Liver (tissue), 9 donors: ENCODE data around the gene MAOB. TPM values are rescaled to one million over a fixed set of nuclear protein-coding genes. Genes with fewer than 3 reads are reported as not detected.

Experiments
- DNase-seq: peaks from one replicate; pipeline ENCODE4 v3.0.0-alpha.2; 2017; ENCODE audit warnings: low spot score
- H3K27ac ChIP-seq, 2 donors: one replicate each; pipeline ENCODE4 v1.7.0; 2013; ENCODE audit warnings: inconsistent platforms in 2 of 2, low read length in 2 of 2, control low read depth in 1 of 2, low read depth in 1 of 2, mild to moderate bottlenecking in 1 of 2
- H3K27me3 ChIP-seq, 4 donors: one replicate each; pipeline versions ENCODE4 v1.6.1 to v1.7.0; 2013; ENCODE audit warnings: low read length in 3 of 4, inconsistent platforms in 1 of 4, mild to moderate bottlenecking in 1 of 4, moderate library complexity in 1 of 4; ENCODE audit not compliant: control insufficient read depth in 4 of 4, insufficient read depth in 4 of 4
- H3K36me3 ChIP-seq, 4 donors: one replicate each; pipeline versions ENCODE4 v1.6.1 to v1.7.0; 2013; ENCODE audit warnings: low read length in 3 of 4, mild to moderate bottlenecking in 3 of 4, low read depth in 1 of 4, moderate library complexity in 1 of 4; ENCODE audit not compliant: control insufficient read depth in 4 of 4, insufficient read depth in 3 of 4
- H3K4me1 ChIP-seq, 4 donors: one replicate each; pipeline versions ENCODE4 v1.6.1 to v1.7.0; 2013; ENCODE audit warnings: low read length in 3 of 4, mild to moderate bottlenecking in 3 of 4, moderate library complexity in 1 of 4; ENCODE audit not compliant: control insufficient read depth in 4 of 4, insufficient read depth in 4 of 4
- H3K4me3 ChIP-seq, 3 donors: one replicate each; pipeline versions ENCODE4 v1.6.1 to v1.7.0; 2013; ENCODE audit warnings: low read length in 3 of 3, control low read depth in 1 of 3, low read depth in 1 of 3, mild to moderate bottlenecking in 1 of 3
- H3K9ac ChIP-seq, 2 donors: one replicate each; pipeline ENCODE4 v1.7.0; 2013; ENCODE audit warnings: low read length in 2 of 2, mild to moderate bottlenecking in 2 of 2, moderate library complexity in 2 of 2, control low read depth in 1 of 2, low read depth in 1 of 2
- H3K9me3 ChIP-seq, 4 donors: one replicate each; pipeline versions ENCODE4 v1.6.1 to v1.7.0; 2013; ENCODE audit warnings: low read length in 3 of 4; ENCODE audit not compliant: control insufficient read depth in 4 of 4
- ATF3 ChIP-seq: IDR thresholded peaks from 2 replicates; pipeline ENCODE4 v1.6.1; 2016; ENCODE audit warnings: antibody characterized with exemption
- EGR1 ChIP-seq, 2 donors: IDR thresholded peaks; 2 replicates each; pipeline ENCODE4 v1.6.1; 2016 to 2018; ENCODE audit warnings: antibody characterized with exemption in 2 of 2, low read depth in 2 of 2
- FOXA1 ChIP-seq: IDR thresholded peaks from 2 replicates; pipeline ENCODE4 v1.6.1; 2016; ENCODE audit warnings: antibody characterized with exemption
- FOXA2 ChIP-seq: IDR thresholded peaks from 2 replicates; pipeline ENCODE4 v1.6.1; 2016; ENCODE audit warnings: antibody characterized with exemption
- GABPA ChIP-seq, 2 donors: IDR thresholded peaks in 1 of 2; conservative IDR thresholded peaks in 1 of 2; 2 replicates each; pipeline ENCODE4 v1.6.1; 2016; ENCODE audit warnings: antibody characterized with exemption in 2 of 2, mild to moderate bottlenecking in 1 of 2, moderate library complexity in 1 of 2
- HNF4A ChIP-seq, 2 donors: conservative IDR thresholded peaks; 2 replicates each; pipeline ENCODE4 v1.6.1; 2016; ENCODE audit warnings: antibody characterized with exemption in 2 of 2, mild to moderate bottlenecking in 2 of 2
- HNF4G ChIP-seq: IDR thresholded peaks from 2 replicates; pipeline ENCODE4 v1.6.1; 2016; ENCODE audit warnings: antibody characterized with exemption
- JUND ChIP-seq, 2 donors: IDR thresholded peaks; 2 replicates each; pipeline ENCODE4 v1.6.1; 2016; ENCODE audit warnings: antibody characterized with exemption in 2 of 2
- MAX ChIP-seq: IDR thresholded peaks from 2 replicates; pipeline ENCODE4 v1.6.1; 2016; ENCODE audit warnings: antibody characterized with exemption
- NR2F2 ChIP-seq: IDR thresholded peaks from 2 replicates; pipeline ENCODE4 v1.6.1; 2016; ENCODE audit warnings: antibody characterized with exemption
- RAD21 ChIP-seq, 2 donors: IDR thresholded peaks; 2 replicates each; pipeline ENCODE4 v1.6.1; 2016; ENCODE audit warnings: antibody characterized with exemption in 2 of 2, mild to moderate bottlenecking in 2 of 2
- RXRA ChIP-seq, 2 donors: IDR thresholded peaks; 2 replicates each; pipeline ENCODE4 v1.6.1; 2017 to 2018; ENCODE audit warnings: antibody characterized with exemption in 2 of 2, mild to moderate bottlenecking in 1 of 2
- SP1 ChIP-seq: IDR thresholded peaks from 2 replicates; pipeline ENCODE4 v1.6.1; 2018; ENCODE audit warnings: antibody characterized with exemption, mild to moderate bottlenecking
- TAF1 ChIP-seq: conservative IDR thresholded peaks from 2 replicates; pipeline ENCODE4 v1.6.1; 2016; ENCODE audit warnings: antibody characterized with exemption, mild to moderate bottlenecking
- YY1 ChIP-seq: IDR thresholded peaks from 2 replicates; pipeline ENCODE4 v1.6.1; 2016; ENCODE audit warnings: antibody characterized with exemption, mild to moderate bottlenecking
- WGBS: extraction: QIAGEN DNeasy Blood & Tissue Kit; methylation state at CpG from one replicate; pipeline ENCODE4 v1.1.7; 2013; 5-methylcytosine and 5-hydroxymethylcytosine counted together
- polyA plus RNA-seq, 2 donors: library from polyadenylated mRNA; stranded (reverse) in 1 of 2; unstranded in 1 of 2; fragments of 200-250 nt in 1 of 2; fragments of >200 nt in 1 of 2; fragmentation: Nextera tagmentation in 1 of 2; extraction: Ambion mirVana in 1 of 2; gene quantifications; one replicate each; pipeline versions ENCODE4 v1.2.1 to v1.2.3, GENCODE V29; 2013 to 2015
- total RNA-seq, 2 donors: library from RNA; depleted of rRNA; stranded (reverse); fragments of >200 nt; gene quantifications; one replicate each; pipeline ENCODE4 v1.2.3, GENCODE V29; 2014
- TF ChIP-seq, protein P1 (sequence below): fragments of 150-350 bp; IDR thresholded peaks from 2 replicates; pipeline ENCODE4 v1.5.1; 2017; ENCODE audit warnings: improper control_type of control experiment, low read depth, low read length; ENCODE audit not compliant: missing input control
- TF ChIP-seq, protein P2 (sequence below): IDR thresholded peaks from 2 replicates; pipeline ENCODE4 v1.6.1; 2016; ENCODE audit warnings: antibody characterized with exemption
- TF ChIP-seq, protein P3 (sequence below): IDR thresholded peaks from 2 replicates; pipeline ENCODE4 v1.6.1; 2016; ENCODE audit warnings: antibody characterized with exemption, mild to moderate bottlenecking
- donor health status: healthy.
- donor health status: healthy.
- donor health status: healthy.
- donor health status: healthy.
- donor health status: healthy.

MAOB gene
- total and polyA plus RNA-seq, 4 donors: 34.0 to 96.3 (median 72.6) TPM

GRCh38 chrX:43817444-43817843 is 64.8 kb downstream of the MAOB start:
- H3K9ac ChIP-seq: no peak overlapping the region
- H3K27ac ChIP-seq: no peak overlapping the region
- H3K4me1 ChIP-seq: no peaks in the 10 kb centered on the region
- no peaks in the 10 kb centered on the region for H3K27me3 ChIP-seq
- DNase-seq: no peak
- TF ChIP-seq JUND (IDR thresholded peaks at IDR 0.05) (no peak), RXRA (IDR thresholded peaks at IDR 0.05) (no peak), NR2F2 (no peak), EGR1 (IDR thresholded peaks at IDR 0.05; ENCODE audit: low read depth in 2 of 2) (no peak), TAF1 (no peak), GABPA (IDR thresholded peaks at IDR 0.05 in 1 of 2, conservative IDR thresholded peaks at IDR 0.05 in 1 of 2) (no peak), YY1 (no peak)
- TF ChIP-seq, protein P1, sequence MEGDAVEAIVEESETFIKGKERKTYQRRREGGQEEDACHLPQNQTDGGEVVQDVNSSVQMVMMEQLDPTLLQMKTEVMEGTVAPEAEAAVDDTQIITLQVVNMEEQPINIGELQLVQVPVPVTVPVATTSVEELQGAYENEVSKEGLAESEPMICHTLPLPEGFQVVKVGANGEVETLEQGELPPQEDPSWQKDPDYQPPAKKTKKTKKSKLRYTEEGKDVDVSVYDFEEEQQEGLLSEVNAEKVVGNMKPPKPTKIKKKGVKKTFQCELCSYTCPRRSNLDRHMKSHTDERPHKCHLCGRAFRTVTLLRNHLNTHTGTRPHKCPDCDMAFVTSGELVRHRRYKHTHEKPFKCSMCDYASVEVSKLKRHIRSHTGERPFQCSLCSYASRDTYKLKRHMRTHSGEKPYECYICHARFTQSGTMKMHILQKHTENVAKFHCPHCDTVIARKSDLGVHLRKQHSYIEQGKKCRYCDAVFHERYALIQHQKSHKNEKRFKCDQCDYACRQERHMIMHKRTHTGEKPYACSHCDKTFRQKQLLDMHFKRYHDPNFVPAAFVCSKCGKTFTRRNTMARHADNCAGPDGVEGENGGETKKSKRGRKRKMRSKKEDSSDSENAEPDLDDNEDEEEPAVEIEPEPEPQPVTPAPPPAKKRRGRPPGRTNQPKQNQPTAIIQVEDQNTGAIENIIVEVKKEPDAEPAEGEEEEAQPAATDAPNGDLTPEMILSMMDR: no peak
- no peaks in the 10 kb centered on the region for H3K9me3 ChIP-seq
- H3K4me3 ChIP-seq: no peak overlapping the region
- H3K36me3 ChIP-seq: peaks cover 0 to 5% (median 1%) of the 10 kb centered on the region in 4 donors
- WGBS: 62% methylated on average over 3 of the region's 3 CpGs

GRCh38 chrX:43815209-43815608 is 67.0 kb downstream of the MAOB start:
- TF ChIP-seq SP1 (no peak), GABPA (IDR thresholded peaks at IDR 0.05 in 1 of 2, conservative IDR thresholded peaks at IDR 0.05 in 1 of 2) (no peak), FOXA1 (no peak), ATF3 (no peak), HNF4G (no peak), JUND (IDR thresholded peaks at IDR 0.05) (no peak), EGR1 (IDR thresholded peaks at IDR 0.05; ENCODE audit: low read depth in 2 of 2) (no peak), HNF4A (conservative IDR thresholded peaks at IDR 0.05) (no peak), TAF1 (no peak), YY1 (no peak), NR2F2 (no peak), FOXA2 (no peak), RXRA (IDR thresholded peaks at IDR 0.05) (no peak), RAD21 (IDR thresholded peaks at IDR 0.05) (no peak), MAX (no peak)
- TF ChIP-seq, protein P1: no peak
- TF ChIP-seq, protein P2, sequence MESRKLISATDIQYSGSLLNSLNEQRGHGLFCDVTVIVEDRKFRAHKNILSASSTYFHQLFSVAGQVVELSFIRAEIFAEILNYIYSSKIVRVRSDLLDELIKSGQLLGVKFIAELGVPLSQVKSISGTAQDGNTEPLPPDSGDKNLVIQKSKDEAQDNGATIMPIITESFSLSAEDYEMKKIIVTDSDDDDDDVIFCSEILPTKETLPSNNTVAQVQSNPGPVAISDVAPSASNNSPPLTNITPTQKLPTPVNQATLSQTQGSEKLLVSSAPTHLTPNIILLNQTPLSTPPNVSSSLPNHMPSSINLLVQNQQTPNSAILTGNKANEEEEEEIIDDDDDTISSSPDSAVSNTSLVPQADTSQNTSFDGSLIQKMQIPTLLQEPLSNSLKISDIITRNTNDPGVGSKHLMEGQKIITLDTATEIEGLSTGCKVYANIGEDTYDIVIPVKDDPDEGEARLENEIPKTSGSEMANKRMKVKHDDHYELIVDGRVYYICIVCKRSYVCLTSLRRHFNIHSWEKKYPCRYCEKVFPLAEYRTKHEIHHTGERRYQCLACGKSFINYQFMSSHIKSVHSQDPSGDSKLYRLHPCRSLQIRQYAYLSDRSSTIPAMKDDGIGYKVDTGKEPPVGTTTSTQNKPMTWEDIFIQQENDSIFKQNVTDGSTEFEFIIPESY: no peak
- TF ChIP-seq, protein P3, sequence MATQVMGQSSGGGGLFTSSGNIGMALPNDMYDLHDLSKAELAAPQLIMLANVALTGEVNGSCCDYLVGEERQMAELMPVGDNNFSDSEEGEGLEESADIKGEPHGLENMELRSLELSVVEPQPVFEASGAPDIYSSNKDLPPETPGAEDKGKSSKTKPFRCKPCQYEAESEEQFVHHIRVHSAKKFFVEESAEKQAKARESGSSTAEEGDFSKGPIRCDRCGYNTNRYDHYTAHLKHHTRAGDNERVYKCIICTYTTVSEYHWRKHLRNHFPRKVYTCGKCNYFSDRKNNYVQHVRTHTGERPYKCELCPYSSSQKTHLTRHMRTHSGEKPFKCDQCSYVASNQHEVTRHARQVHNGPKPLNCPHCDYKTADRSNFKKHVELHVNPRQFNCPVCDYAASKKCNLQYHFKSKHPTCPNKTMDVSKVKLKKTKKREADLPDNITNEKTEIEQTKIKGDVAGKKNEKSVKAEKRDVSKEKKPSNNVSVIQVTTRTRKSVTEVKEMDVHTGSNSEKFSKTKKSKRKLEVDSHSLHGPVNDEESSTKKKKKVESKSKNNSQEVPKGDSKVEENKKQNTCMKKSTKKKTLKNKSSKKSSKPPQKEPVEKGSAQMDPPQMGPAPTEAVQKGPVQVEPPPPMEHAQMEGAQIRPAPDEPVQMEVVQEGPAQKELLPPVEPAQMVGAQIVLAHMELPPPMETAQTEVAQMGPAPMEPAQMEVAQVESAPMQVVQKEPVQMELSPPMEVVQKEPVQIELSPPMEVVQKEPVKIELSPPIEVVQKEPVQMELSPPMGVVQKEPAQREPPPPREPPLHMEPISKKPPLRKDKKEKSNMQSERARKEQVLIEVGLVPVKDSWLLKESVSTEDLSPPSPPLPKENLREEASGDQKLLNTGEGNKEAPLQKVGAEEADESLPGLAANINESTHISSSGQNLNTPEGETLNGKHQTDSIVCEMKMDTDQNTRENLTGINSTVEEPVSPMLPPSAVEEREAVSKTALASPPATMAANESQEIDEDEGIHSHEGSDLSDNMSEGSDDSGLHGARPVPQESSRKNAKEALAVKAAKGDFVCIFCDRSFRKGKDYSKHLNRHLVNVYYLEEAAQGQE: no peak
- no peak for DNase-seq
- Histone ChIP-seq H3K9ac (no peak overlapping the region), H3K4me1 (no peaks in the 10 kb centered on the region), H3K9me3 (no peaks in the 10 kb centered on the region), H3K27me3 (no peaks in the 10 kb centered on the region), H3K27ac (no peak overlapping the region), H3K4me3 (no peak overlapping the region), H3K36me3 (peaks cover 0 to 5% (median 1%) of the 10 kb centered on the region in 4 donors)
- 59% methylated on average over 2 of the region's 2 CpGs for WGBS
